Measurements from ENCODE around the gene CACNA1G.

Gene CACNA1G

DNA sequence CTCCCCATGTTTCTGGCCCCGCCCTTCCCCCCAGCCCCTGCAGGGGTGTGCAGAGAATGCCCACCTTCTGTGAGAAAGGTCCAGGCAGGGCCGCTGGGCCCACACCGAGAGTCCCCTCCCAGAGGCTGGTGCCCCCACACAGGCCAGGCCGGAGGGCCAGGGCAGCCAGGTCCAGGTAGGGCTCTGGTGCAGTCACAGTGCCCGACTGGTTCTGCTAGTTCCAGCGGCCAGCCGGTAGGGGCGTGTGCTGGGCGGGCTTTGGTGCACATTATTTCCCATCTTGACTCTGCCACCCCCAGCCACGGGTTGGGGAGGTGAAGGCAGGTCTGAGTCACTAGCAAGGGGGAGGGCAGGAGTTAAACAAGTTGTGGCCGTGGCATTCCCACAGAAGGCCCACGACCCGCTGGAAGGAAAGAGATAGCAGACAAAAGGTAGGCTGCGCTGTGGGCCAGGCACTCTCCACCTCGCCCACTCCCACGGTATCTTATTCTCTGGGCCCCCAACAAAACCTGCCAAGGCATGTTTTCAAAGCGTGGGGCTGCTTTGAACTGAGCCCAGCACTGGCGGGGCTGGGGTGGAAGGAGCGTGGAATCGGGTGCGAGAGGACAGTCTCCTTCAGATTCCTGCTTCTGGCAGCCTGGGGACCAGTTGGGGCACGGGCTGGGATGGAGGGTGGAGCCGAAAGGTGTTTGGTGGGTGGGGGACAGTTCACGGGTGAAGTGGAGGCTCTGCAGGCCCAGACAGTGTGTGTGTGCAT, 26.1 kb upstream of the CACNA1G start:
- H3K27ac ChIP-seq (ENCODE audit: low read length) = peak overlapping the region; percentile 51
- peaks cover 10 to 23% of the 10 kb centered on the region in 2 donors for H3K4me1 ChIP-seq (ENCODE audit: control insufficient read depth in 1 of 2, insufficient read depth in 2 of 2, low read length in 2 of 2)
- peak overlapping the region; percentile 35 to 48 for H3K4me3 ChIP-seq (ENCODE audit: low read depth in 1 of 2, low read length in 2 of 2)
- H3K36me3 ChIP-seq (ENCODE audit: control insufficient read depth in 1 of 2, insufficient read depth in 2 of 2, low read length in 2 of 2) = no peaks in the 10 kb centered on the region
- peaks cover 11% of the 10 kb centered on the region for H3K27me3 ChIP-seq (ENCODE audit: low read depth, low read length)
- no peaks in the 10 kb centered on the region for H3K9me3 ChIP-seq (ENCODE audit: control insufficient read depth in 1 of 2, low read length in 2 of 2)

DNA sequence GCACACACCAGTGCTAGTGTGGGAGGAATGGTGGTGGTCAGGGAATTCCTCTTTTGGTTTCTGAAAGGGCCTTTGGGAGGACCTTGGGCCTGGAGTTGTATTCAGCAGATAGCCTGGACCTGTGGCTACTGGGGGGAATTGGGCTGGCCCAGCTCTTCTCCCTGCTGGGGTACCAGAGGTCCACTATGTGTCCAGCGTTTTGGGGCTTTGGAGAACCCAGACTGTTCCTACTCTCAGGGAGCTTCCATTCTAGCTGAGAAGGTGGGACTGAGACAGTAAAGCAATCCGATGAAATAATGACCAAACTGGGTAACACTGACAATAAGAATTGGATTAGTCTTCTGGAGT, 25.6 kb upstream of the CACNA1G start:
- Histone ChIP-seq H3K27ac (ENCODE audit: low read length) (peak overlapping the region; percentile 51), H3K9me3 (ENCODE audit: control insufficient read depth in 1 of 2, low read length in 2 of 2) (no peaks in the 10 kb centered on the region), H3K4me3 (ENCODE audit: low read depth in 1 of 2, low read length in 2 of 2) (no peak overlapping the region), H3K27me3 (ENCODE audit: low read depth, low read length) (peaks cover 11% of the 10 kb centered on the region), H3K4me1 (ENCODE audit: control insufficient read depth in 1 of 2, insufficient read depth in 2 of 2, low read length in 2 of 2) (peaks cover 10 to 23% of the 10 kb centered on the region in 2 donors), H3K36me3 (ENCODE audit: control insufficient read depth in 1 of 2, insufficient read depth in 2 of 2, low read length in 2 of 2) (no peaks in the 10 kb centered on the region)

DNA sequence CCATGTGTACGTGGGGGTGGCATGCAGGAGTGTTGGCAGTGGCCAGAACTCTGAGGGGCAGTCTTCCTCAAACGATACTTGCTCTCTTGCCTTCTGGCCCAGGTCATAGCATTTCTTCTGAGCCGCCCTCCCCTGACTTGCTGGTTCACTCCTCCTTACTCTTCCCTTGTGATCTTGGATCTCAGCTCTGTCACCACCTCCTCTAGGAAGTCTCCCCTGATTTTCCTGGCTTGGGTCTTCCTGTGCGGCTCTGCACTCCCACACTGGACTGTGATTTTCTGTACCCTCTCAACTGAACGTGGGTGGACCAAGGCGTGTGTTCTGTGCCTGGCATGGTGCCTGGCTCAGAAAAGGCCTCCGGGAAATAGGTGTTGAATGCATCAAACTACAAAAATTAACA, 25.1 kb upstream of the CACNA1G start:
- Histone ChIP-seq H3K4me1 (ENCODE audit: control insufficient read depth in 1 of 2, insufficient read depth in 2 of 2, low read length in 2 of 2) (peaks cover 10 to 23% of the 10 kb centered on the region in 2 donors), H3K27me3 (ENCODE audit: low read depth, low read length) (peaks cover 11% of the 10 kb centered on the region), H3K9me3 (ENCODE audit: control insufficient read depth in 1 of 2, low read length in 2 of 2) (no peaks in the 10 kb centered on the region), H3K36me3 (ENCODE audit: control insufficient read depth in 1 of 2, insufficient read depth in 2 of 2, low read length in 2 of 2) (no peaks in the 10 kb centered on the region), H3K27ac (ENCODE audit: low read length) (peak overlapping the region; percentile 51), H3K4me3 (ENCODE audit: low read depth in 1 of 2, low read length in 2 of 2) (no peak overlapping the region)

GRCh38 chr17:50536683-50537646, 23.6 kb upstream of the CACNA1G start:
- Histone ChIP-seq H3K4me3 (ENCODE audit: low read depth in 1 of 2, low read length in 2 of 2) (no peak overlapping the region), H3K36me3 (ENCODE audit: control insufficient read depth in 1 of 2, insufficient read depth in 2 of 2, low read length in 2 of 2) (no peaks in the 10 kb centered on the region), H3K27me3 (ENCODE audit: low read depth, low read length) (peaks cover 8% of the 10 kb centered on the region), H3K27ac (ENCODE audit: low read length) (no peak overlapping the region), H3K9me3 (ENCODE audit: control insufficient read depth in 1 of 2, low read length in 2 of 2) (no peaks in the 10 kb centered on the region), H3K4me1 (ENCODE audit: control insufficient read depth in 1 of 2, insufficient read depth in 2 of 2, low read length in 2 of 2) (peaks cover 12 to 31% of the 10 kb centered on the region in 2 donors)

GRCh38 chr17:50537721-50538548, 22.6 kb upstream of the CACNA1G start:
- Histone ChIP-seq H3K9me3 (ENCODE audit: control insufficient read depth in 1 of 2, low read length in 2 of 2) (no peaks in the 10 kb centered on the region), H3K27me3 (ENCODE audit: low read depth, low read length) (peaks cover 5% of the 10 kb centered on the region), H3K27ac (ENCODE audit: low read length) (no peak overlapping the region), H3K36me3 (ENCODE audit: control insufficient read depth in 1 of 2, insufficient read depth in 2 of 2, low read length in 2 of 2) (no peaks in the 10 kb centered on the region), H3K4me3 (ENCODE audit: low read depth in 1 of 2, low read length in 2 of 2) (no peak overlapping the region), H3K4me1 (ENCODE audit: control insufficient read depth in 1 of 2, insufficient read depth in 2 of 2, low read length in 2 of 2) (peaks cover 12 to 30% of the 10 kb centered on the region in 2 donors)

GRCh38 chr17:50538549-50539410, 21.7 kb upstream of the CACNA1G start:
- no peaks in the 10 kb centered on the region for H3K27me3 ChIP-seq (ENCODE audit: low read depth, low read length)
- H3K36me3 ChIP-seq (ENCODE audit: control insufficient read depth in 1 of 2, insufficient read depth in 2 of 2, low read length in 2 of 2) = no peaks in the 10 kb centered on the region
- no peaks in the 10 kb centered on the region for H3K9me3 ChIP-seq (ENCODE audit: control insufficient read depth in 1 of 2, low read length in 2 of 2)
- no peak overlapping the region for H3K4me3 ChIP-seq (ENCODE audit: low read depth in 1 of 2, low read length in 2 of 2)
- H3K27ac ChIP-seq (ENCODE audit: low read length) = no peak overlapping the region
- H3K4me1 ChIP-seq (ENCODE audit: control insufficient read depth in 1 of 2, insufficient read depth in 2 of 2, low read length in 2 of 2) = peaks cover 10 to 22% of the 10 kb centered on the region in 2 donors

- H3K36me3 ChIP-seq (ENCODE audit: control insufficient read depth in 1 of 2, insufficient read depth in 2 of 2, low read length in 2 of 2) = no peaks in the 10 kb centered on the region
- peaks cover 7 to 15% of the 10 kb centered on the region in 2 donors for H3K4me1 ChIP-seq (ENCODE audit: control insufficient read depth in 1 of 2, insufficient read depth in 2 of 2, low read length in 2 of 2)
- H3K27ac ChIP-seq (ENCODE audit: low read length) = no peak overlapping the region
- H3K4me3 ChIP-seq (ENCODE audit: low read depth in 1 of 2, low read length in 2 of 2) = no peak overlapping the region
- H3K27me3 ChIP-seq (ENCODE audit: low read depth, low read length) = no peaks in the 10 kb centered on the region
- no peaks in the 10 kb centered on the region for H3K9me3 ChIP-seq (ENCODE audit: control insufficient read depth in 1 of 2, low read length in 2 of 2)
These were observed 20.6 kb upstream of the CACNA1G start for GRCh38 chr17:50539762-50540559.

GRCh38 chr17:50540560-50541401, 19.7 kb upstream of the CACNA1G start:
- H3K27ac ChIP-seq (ENCODE audit: low read length) = no peak overlapping the region
- H3K36me3 ChIP-seq (ENCODE audit: control insufficient read depth in 1 of 2, insufficient read depth in 2 of 2, low read length in 2 of 2) = no peaks in the 10 kb centered on the region
- peaks cover 7 to 15% of the 10 kb centered on the region in 2 donors for H3K4me1 ChIP-seq (ENCODE audit: control insufficient read depth in 1 of 2, insufficient read depth in 2 of 2, low read length in 2 of 2)
- H3K27me3 ChIP-seq (ENCODE audit: low read depth, low read length) = no peaks in the 10 kb centered on the region
- H3K4me3 ChIP-seq (ENCODE audit: low read depth in 1 of 2, low read length in 2 of 2) = no peak overlapping the region
- H3K9me3 ChIP-seq (ENCODE audit: control insufficient read depth in 1 of 2, low read length in 2 of 2) = no peaks in the 10 kb centered on the region

DNA sequence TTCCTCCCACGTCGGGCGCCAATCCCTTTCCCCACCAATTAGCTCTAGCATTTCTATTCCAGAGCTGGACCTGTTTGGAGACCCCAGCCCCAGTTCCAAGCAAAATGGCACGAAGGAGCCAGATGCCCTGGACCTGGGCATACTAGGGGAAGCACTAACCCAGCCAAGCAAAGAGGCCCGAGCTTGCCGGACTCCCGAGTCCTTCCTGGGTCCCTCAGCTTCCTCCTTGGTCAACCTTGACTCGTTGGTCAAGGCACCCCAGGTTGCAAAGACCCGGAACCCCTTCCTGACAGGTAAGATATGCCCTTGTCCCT, 19.2 kb upstream of the CACNA1G start:
- Histone ChIP-seq H3K4me1 (ENCODE audit: control insufficient read depth in 1 of 2, insufficient read depth in 2 of 2, low read length in 2 of 2) (peaks cover 7 to 15% of the 10 kb centered on the region in 2 donors), H3K27ac (ENCODE audit: low read length) (no peak overlapping the region), H3K36me3 (ENCODE audit: control insufficient read depth in 1 of 2, insufficient read depth in 2 of 2, low read length in 2 of 2) (no peaks in the 10 kb centered on the region), H3K9me3 (ENCODE audit: control insufficient read depth in 1 of 2, low read length in 2 of 2) (no peaks in the 10 kb centered on the region), H3K4me3 (ENCODE audit: low read depth in 1 of 2, low read length in 2 of 2) (peak overlapping the region; percentile 30 to 68), H3K27me3 (ENCODE audit: low read depth, low read length) (no peaks in the 10 kb centered on the region)
